IPS DF 4.7 (cell line): ENCODE data around the gene CARMIL3.
"Not testable (repeated sequence)": the region's sequence is repeated elsewhere in the genome, so short reads cannot be mapped to it uniquely, and the experiment has no call there.

Source experiments
- DNase-seq: peaks from one replicate; pipeline ENCODE4 v3.0.0-alpha.2; 2013; ENCODE audit warnings: low spot score; ENCODE audit errors: extremely low read depth

CARMIL3 gene

DNA sequence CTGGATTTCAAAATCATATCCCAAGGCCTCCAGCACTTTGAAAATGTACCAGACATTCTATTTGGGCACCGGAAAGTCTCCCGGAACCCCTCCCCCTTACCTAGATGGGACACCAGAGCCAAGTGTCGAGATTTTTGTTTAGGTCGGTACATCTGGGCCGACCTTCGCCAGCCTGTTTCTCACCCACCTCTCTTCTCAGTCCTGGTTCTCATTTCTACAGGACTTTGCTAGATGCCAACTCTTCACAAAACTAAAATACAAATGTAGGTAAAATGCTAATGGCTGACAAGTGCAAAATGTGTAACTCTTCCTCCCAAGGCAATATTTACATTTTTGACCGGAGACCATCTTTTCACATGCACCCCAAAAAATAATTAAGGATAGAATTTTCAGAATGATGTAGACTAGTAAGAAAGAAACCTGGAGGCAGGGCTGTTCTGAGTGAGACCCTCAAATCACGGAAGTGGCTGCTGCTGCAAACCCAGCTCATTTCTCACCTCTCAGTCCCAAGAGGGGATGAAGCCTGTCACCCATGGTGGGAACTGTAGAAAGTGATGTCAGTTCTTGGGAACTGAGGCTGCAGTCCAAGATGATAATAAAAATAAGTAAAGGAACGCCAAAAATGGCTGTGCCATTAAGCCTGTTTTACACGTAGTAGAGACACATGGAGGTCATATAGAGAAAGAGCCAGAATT, 14.7 kb upstream of the CARMIL3 start:
- DNase-seq, result not testable (repeated sequence)

DNA sequence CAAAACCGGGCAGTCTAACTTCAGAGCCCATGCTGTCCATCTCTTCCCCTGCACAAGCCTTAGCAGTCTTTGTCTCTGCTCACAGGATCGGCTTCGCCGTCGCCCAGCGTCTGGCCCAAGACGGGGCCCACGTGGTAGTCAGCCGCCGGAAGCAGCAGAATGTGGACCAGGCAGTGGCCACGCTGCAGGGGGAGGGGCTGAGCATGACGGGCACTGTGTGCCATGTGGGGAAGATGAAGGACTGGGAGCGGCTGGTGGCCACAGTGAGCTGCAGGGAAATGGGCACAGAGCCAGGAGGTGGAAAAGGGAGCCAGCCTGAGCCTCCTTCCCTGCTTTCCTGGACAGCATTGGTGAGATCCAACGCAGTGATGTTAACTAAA, 14.2 kb upstream of the CARMIL3 start:
- DNase-seq, result no peak

DNA sequence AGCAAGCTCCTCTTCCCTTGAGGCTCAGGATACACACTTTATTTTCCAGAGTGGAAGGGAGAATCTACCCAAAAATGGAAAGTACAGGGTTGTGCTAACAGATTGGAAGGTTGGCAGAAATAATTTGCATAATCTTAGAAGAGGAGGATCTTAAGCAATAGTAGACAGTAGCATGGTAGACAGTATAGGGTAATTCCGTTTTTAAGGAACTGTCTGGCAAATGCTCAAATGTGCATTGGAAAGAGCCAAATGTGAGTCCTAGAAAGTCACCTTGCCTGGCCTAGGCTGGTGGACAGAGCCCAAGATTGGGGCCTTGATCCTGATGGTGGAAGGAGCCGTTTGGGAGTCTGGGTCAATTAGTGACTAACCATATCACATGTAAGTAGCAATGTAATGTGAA, 13.1 kb upstream of the CARMIL3 start:
- no peak for DNase-seq

DNA sequence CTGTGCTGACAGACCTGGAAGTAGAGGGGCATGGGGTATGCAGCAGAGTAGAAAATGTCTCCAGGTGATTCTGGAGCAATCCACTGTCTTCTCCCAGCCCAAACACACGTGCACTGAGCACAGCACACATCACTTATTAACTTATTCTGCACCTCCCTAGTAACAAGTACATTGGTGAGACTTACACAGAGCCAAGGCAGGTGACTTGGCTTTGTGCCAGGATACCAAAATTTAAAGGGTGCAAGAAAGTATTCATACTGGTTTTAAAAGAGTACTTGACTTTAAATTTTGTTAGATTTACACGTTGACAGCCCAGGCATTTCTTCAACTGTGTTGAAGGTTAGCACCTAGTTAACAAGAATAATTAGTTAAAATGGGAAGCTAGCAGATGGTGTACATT, 11.1 kb upstream of the CARMIL3 start:
- DNase-seq, result no peak

DNA sequence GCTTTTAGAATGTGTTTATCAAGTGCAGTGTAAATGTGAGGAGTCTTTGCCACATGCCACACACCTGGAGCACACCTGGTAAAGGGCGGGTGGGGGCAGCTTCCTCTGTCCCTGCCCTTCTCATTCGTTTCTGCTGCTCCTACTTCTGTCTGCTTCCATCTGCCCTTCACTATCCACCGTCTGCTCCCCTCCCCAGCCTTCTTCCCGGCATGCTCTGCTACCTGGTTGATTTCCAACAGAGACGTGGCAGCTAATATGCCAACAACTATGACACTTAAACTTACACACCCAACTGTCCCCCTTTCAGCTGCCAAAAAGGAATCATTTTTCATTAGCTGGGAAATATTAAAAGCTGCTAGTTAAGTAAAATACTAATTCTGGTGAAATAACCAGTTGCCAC, 9.1 kb upstream of the CARMIL3 start:
- no peak for DNase-seq

DNA sequence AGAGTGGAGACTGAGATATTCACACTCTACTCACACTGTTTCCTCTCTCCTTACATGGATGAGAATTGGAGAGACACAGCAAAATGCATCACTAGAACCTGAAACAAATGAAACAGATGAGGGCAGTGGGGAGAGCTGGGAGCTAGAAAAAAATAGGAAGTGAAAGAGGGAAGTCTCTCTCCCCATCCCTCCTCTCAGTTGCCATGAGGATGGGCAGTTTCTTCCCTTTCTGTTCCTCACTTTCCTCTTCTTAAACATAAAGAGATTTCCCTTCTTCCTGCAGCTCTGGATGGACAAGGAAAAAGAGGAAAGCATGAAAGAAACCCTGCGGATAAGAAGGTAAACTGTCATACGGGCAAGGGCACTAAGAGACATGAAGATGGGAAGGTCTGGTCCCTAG, 2.8 kb upstream of the CARMIL3 start:
- DNase-seq, result not testable (repeated sequence)

DNA sequence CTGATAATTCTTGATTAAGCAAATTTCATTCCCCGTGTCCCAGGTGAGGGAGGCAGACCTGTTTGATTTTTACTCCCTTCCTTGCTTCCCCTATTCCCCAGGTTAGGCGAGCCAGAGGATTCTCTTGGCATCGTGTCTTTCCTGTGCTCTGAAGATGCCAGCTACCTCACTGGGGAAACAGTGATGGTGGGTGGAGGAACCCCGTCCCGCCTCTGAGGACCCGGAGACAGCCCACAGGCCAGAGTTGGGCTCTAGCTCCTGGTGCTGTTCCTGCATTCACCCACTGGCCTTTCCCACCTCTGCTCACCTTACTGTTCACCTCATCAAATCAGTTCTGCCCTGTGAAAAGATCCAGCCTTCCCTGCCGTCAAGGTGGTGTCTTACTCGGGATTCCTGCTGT, 1.1 kb upstream of the CARMIL3 start:
- not testable (repeated sequence) for DNase-seq

DNA sequence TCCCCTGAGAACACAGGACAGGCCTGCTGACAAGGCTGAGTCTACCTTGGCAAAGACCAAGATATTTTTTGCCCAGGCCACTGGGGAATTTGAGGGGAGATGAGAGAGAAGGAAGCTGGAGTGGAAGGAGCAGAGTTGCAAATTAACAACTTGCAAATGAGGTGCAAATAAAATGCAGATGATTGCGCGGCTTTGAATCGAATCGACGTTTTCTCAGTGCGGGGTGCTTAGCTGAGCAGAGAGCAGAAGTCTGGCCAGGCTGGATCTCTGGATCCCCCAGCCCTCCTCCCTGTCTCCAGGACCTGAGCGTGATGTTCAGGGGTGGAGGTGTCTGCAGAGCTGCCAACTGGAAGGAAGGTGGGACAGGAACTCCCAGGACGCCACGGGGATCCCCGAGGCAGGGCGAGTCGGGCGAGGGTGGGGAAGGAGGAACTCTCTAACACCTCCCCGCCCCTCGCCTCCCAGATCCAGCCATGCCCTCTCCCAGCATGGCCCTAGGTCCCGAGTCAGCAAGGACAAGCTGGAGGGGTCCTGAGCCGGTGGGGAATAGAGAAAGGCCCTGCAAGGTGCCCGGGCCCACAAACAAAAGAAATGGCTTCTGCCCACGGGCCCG, 527 bp upstream of the CARMIL3 start:
- DNase-seq, result no peak

DNA sequence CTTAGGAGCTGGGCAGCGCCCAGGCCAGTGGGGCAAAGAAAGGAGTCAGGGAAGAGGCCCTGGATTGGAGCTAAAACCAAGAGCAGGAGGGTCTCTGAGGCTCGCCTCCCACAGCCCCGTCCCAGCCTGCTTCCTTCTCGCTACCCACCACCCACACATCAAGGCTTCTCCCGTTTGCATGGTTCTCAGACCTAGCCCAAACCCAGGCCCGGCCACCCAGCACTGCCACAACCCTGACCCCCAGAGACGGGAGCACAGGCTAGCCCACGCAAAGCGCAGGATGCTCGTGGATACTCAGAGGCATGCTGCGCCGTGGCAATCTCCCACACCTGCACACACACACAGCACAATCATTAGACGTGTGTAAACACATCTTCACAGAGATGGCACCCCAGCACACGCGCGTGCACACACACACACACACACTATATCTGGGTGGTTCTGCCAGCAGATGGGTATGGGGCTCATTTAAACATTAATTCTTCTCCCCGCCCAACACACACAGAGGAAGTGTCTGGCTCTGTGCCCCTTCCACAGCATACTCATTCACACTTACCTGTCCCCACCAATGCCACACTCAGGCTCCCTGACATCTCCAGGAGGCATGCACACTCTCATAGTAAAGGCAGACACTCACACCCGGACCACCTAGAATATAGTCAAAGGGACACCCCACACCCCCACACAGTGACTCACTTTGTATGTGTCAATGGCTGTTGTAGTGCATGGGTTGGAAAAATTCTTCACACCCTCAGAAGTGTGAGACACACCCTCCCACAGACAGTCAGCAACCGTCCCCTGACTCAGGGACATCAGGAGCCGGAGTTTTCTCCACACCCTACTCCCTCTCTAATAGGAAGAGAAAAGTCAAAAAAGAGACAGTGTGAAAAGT, 1.1 kb downstream of the CARMIL3 start:
- no peak for DNase-seq

DNA sequence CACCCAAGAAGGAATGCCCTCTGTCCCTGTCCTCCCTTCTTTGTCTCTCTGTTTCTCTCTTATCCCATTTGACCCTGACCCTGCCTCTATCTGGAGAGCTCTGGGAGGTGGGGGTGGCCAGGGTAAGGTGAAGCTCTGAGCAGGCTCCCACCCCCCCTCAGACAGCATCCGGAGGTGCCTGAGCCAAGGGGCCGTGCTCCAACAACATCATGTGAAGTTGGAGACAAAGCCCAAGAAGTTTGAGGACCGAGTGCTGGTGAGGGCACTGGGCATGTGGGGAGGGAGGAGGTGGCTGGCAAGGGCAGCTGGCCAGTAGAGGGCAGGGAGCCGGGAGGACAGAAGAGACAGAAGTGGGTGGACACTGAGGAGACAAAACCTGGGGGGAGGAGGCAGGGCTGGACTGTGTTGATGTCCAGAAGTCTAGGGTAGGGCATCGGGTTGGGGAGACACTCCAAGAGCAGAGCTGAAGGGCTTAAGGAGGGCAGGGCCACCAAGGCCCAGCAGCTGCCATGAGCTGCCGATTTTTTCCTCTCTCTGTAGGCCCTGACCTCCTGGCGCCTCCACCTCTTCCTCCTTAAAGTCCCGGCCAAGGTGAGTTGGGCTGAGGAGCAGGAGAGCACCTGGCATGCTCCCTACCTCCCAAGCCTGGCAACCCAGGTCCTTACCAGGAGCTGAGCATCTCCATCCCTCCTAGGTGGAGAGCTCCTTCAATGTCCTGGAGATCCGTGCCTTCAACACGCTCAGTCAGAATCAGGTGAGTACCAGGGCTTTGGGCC, 1.9 kb downstream of the CARMIL3 start:
- DNase-seq, result no peak

DNA sequence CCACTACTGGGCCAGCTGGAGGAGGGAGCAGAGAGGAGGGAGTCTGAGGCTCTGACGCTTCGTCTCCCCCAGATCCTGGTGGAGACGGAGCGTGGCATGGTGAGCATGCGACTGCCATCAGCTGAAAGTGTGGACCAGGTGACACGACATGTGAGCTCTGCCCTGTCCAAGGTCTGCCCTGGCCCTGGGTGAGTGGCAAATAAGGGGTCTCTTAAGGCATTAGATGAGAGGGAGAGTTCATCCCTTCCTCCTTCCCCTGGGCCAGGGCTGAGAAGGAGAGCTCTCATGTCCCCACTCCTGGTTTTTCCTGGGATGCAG, 2.5 kb downstream of the CARMIL3 start:
- no peak for DNase-seq

DNA sequence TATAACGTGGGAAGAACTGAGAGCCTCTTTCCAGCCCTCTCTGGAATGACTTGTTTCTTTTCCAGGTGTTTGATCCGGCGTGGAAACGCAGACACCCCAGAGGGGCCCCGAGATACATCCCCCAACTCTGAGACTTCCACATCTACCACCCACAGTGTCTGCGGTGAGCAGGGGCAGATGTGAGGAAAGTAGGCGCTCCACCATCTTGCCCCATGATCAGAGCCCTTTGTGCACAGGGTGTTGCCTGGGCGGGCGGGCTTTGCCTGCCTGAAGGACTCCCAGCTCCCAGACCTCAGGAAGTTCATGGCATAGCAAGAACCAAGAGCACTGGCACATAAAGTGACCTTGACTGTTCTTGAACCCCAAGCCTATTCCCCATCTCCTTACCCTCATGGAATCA, 2.8 kb downstream of the CARMIL3 start:
- no peak for DNase-seq

DNA sequence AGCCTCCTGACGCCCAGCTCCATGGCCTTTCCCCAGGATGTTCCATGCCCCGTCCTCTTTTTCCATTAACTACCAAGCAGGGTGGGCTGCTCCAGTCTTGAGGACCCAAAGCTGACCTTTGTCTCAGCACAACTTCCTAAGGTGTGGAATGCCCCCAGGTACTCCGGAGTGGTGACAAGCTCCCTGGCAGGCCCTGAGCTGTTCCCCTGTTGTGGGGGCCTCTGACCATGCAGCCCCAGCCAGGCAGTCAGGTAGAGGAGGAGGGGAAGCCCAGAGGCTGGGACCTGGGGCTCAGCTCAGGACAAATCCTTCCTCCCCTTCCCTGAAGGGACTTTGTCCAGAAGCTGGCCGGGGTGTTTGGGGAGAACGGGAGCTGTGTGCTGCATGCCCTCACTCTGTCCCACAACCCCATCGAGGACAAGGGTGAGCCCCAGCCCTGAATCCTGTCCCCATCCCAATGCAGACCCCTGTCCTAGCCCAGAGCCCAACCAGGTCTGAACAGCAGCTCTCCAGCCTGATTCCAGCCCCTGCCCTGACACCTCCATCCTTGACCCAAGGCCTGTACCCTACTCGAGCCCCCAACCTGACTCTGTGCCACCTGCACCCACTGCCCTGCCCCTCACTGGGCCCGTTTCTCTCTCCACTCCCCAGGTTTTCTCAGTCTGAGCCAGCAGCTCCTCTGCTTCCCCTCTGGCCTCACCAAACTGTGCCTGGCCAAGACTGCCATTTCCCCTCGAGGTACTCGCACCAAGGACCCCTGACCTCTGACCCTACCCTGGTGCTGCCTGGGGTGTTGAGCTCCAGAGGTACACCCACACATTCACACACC, 4.4 kb downstream of the CARMIL3 start:
- DNase-seq, result no peak

DNA sequence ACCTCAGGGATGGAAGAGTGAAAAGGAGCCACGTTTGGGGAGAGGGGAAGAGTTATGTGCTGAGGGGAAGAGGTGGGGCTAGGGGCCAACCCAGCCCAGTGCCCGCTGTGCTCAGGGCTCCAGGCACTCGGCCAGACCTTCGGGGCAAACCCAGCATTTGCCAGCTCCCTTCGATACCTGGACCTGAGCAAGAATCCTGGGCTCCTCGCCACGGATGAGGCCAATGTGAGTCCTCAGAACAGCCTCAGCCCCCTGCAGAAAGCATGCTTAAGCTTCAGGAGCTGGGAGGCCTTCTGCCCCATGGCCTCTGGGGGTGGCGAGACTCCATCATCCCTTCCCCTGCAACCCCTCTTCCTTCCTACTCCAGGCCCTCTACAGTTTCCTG, 5.0 kb downstream of the CARMIL3 start:
- no peak for DNase-seq

DNA sequence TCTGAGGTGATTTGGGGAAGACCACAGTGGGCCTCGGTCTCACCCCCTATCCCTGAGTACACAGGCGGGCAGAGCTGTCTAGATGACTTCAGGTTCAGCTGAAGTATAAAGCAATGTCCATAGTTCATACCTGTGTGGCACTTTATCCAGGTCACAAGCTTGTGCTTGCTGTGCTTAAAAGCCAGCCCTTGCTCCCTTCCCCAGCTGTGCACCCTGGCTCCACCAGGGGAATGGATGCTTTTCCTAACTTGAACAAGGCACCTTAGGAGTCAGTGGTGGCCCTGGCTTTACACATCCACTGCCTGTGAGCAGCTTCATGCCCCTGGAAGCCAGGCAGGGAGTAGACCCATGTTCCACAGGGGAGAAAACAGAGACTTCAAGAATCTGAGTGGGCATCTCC, 5.5 kb downstream of the CARMIL3 start:
- DNase-seq, result no peak

DNA sequence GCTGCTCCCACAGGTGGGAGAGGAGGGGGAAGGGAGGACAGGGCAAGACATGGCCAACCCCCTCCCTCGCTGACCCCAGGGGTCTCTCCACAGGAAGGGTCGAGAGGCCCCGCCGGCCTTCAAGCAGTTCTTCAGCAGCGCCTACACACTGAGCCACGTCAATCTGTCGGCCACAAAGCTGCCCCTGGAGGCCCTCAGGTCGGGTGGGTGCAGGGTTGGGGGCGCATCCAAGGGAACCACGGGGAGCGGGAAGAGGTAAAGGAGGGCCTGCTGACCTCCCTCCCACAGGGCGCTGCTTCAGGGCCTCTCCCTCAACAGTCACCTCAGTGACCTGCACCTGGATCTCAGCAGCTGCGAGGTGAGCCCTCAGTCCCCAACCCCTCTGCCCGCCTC, 6.1 kb downstream of the CARMIL3 start:
- no peak for DNase-seq

DNA sequence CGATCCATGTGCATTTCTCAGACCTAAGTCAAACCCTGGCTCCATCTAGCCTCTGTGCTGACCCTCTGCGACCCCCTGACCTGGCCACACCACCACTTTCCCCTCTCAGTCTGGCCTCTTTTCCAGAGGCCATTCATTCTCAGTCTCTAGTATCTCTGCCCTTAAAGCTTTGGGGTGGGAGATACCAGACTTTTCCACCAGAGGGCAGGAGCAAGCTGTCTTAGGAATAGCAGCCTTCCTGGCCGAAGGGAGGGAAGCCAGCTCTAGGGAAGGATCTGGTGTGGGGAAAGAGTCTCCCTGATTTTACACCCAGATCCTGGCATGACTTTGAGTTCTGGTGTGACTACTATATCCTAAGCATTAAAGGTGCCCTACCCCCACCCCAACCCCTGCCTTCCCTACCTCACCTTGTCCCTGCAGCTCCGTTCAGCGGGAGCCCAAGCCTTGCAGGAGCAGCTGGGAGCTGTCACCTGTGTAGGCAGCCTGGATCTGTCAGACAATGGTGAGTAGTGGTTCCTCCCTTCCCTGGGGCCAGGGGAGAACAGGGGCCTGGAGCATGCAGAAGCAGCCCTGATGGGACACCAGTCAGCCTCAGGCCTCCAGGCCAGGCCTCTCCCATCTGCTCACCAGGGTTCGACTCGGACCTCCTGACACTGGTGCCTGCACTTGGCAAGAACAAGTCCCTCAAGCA, 6.6 kb downstream of the CARMIL3 start:
- no peak for DNase-seq

DNA sequence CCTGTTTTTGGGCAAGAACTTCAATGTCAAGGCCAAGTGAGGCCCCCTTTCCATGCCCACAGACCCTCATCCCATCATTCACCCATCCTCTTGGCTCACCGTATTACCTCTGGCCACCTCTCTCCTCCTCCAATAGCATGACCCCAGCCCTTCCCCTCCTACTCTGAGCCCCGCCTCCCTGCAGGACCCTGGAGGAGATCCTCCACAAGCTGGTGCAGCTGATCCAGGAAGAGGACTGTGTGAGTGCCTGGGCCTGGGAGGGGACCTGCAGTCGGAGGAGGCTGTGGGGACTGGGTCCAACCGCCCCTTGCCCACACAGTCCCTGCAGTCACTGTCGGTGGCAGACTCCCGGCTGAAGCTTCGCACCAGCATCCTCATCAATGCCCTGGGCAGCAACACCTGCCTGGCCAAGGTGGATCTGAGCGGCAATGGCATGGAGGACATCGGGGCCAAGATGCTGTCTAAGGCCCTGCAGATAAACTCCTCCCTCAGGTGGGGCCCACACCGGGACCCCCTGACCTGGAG, 7.2 kb downstream of the CARMIL3 start:
- DNase-seq, result no peak

DNA sequence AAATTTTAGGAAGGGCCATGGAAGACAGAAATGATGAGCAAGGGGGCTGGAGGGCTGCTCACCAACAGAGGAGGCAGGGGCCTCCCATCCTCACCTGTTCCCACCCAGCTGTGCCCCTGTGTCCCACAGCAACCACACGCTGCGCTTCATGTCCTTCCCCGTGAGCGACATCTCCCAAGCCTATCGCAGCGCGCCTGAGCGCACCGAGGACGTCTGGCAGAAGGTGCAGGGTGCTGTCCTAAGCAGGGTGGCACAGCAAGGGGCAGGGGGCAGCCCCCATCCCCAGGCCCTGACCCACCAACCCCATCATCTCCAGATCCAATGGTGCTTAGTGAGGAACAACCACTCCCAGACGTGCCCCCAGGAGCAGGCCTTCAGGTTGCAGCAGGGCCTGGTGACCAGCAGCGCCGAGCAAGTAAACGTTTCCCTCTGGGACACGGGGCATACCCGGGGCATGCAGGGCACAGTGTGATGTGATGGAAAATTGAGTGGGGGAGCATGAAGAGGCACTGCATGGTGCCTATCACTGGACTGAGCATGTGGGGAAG, 8.1 kb downstream of the CARMIL3 start:
- no peak for DNase-seq

DNA sequence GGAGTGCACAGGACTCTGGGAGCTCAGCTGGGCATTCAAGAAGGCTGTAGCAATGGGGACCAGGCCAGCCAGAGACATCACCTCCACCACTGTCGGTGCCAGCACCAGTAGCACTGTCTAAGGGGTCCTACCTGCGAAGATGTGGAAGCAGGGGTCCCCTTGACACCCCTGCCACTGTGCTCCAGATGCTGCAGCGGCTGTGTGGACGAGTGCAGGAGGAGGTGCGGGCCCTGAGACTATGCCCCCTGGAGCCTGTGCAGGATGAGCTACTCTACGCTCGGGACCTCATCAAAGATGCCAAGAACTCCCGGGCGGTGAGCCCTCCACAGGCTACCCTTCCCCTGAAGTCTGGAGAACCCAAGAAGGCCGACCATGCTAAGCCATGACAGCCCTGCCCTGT, 8.6 kb downstream of the CARMIL3 start:
- DNase-seq, result no peak
